Measurements from ENCODE around the gene COL16A1. TPM values are rescaled to one million over a fixed set of nuclear protein-coding genes. Genes with fewer than 3 reads are reported as not detected.

Gene COL16A1
- total RNA-seq, 1 donor from 2014 or later = 53.5 TPM

GRCh38 chr1:31657020-31657804 is 46.6 kb downstream of the COL16A1 start:
- H3K9me3 Mint-ChIP-seq = no peaks in the 10 kb centered on the region

DNA sequence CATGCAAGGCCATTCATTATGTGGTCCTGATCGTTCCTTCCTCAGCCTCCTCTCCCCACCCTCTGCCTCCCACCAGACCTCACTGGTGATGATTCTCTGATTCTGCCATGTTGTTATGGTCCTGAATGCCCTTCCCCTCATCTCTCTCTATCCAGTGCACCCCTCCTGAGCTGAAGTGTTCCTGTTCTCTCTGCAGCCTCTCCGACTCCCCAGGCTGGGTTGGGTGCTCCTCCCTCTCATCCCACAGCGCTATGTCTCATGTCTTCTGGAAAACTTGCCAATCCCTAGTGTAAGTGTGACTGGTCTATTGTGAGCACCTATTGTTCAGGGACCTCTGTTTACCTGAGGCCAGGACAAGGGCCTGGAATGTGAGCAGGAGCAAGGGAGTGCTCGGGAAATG is 48.1 kb downstream of the COL16A1 start:
- Mint-ChIP-seq H3K4me3 (no peak overlapping the region), H3K9me3 (no peaks in the 10 kb centered on the region), H3K27me3 (no peaks in the 10 kb centered on the region), H3K27ac (peak overlapping the region; percentile 27), H3K4me1 (ENCODE audit: unreplicated experiment) (peaks cover 4% of the 10 kb centered on the region), H3K36me3 (no peaks in the 10 kb centered on the region)
- no peak for TF ChIP-seq CTCF (conservative IDR thresholded peaks at IDR 0.05)
- no peak for DNase-seq (ENCODE audit: extremely low spot score, unreplicated experiment)

More at GRCh38 chr1:31657020-31657804, 46.6 kb downstream of the COL16A1 start:
- no peaks in the 10 kb centered on the region for H3K27me3 Mint-ChIP-seq
- no peaks in the 10 kb centered on the region for H3K36me3 Mint-ChIP-seq
- DNase-seq (ENCODE audit: extremely low spot score, unreplicated experiment) = no peak
- H3K4me1 Mint-ChIP-seq (ENCODE audit: unreplicated experiment) = no peaks in the 10 kb centered on the region
- TF ChIP-seq CTCF (conservative IDR thresholded peaks at IDR 0.05) = no peak
- no peak overlapping the region for H3K27ac Mint-ChIP-seq
- H3K4me3 Mint-ChIP-seq = no peak overlapping the region

DNA sequence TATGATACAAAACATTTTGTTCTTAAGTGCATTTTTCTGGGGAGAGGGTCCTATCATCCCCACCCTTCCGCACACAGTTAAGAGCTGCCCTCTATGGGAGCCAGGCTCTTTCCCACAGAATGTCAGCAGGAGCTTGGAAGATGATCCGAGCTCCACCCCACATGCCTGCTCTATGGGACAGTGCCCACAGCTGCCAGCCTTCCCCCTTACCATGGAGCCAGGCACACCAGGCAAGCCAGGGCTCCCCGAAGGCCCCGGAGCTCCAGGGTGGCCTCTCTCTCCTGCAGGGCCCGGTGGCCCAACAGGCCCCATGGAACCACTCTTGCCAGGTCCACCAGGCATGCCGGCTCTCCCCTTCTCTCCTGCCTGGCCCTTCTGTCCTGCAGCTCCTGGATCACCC is 48.7 kb downstream of the COL16A1 start:
- TF ChIP-seq CTCF (conservative IDR thresholded peaks at IDR 0.05) = no peak
- no peaks in the 10 kb centered on the region for H3K36me3 Mint-ChIP-seq
- no peak for DNase-seq (ENCODE audit: extremely low spot score, unreplicated experiment)
- peaks cover 4% of the 10 kb centered on the region for H3K4me1 Mint-ChIP-seq (ENCODE audit: unreplicated experiment)
- no peak overlapping the region for H3K4me3 Mint-ChIP-seq
- peak overlapping the region; percentile 27 for H3K27ac Mint-ChIP-seq
- no peaks in the 10 kb centered on the region for H3K27me3 Mint-ChIP-seq
- H3K9me3 Mint-ChIP-seq = no peaks in the 10 kb centered on the region

GRCh38 chr1:31654474-31654776 is 49.4 kb downstream of the COL16A1 start:
- TF ChIP-seq CTCF (conservative IDR thresholded peaks at IDR 0.05) = no peak
- H3K4me3 Mint-ChIP-seq = no peak overlapping the region
- H3K27ac Mint-ChIP-seq = peak overlapping the region; percentile 41
- no peaks in the 10 kb centered on the region for H3K27me3 Mint-ChIP-seq
- peaks cover 4% of the 10 kb centered on the region for H3K4me1 Mint-ChIP-seq (ENCODE audit: unreplicated experiment)
- DNase-seq (ENCODE audit: extremely low spot score, unreplicated experiment) = no peak
- H3K36me3 Mint-ChIP-seq = no peaks in the 10 kb centered on the region
- H3K9me3 Mint-ChIP-seq = no peaks in the 10 kb centered on the region

DNA sequence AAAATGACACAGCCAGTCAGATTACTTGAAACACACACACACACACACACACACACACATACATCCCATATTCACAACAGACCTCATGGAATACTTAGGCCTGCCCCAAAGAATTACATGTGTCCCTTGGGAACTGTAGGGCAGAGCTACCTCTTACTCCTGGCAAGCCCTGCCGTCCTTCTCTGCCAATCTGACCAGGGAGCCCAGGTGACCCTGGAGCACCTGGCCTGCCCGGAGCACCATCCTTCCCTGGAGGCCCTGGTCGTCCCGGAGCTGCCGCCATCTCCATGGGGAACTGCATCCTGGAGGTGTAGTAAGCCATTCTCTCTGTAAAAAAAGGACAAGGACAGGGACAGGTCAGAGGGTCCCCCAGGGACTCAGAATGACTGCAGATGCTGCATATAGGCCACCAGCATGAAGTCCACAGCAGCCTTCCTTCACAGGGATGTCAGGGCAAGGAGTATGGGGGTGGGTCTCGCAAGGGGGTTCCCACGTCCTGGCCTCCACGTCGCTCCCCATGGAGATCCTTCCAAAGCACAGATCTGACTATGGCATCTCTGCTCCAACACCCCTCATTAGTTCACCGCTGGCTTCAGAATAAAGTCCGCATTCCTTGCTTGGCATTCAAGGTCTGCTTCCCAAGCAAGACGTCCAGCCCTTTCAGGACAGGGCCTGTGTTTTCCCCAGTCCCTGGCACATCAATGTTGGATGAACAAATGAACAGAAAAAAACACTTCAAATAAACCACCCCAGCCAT is 49.9 kb downstream of the COL16A1 start:
- Mint-ChIP-seq H3K27ac (peak overlapping the region; percentile 41), H3K9me3 (no peaks in the 10 kb centered on the region), H3K36me3 (no peaks in the 10 kb centered on the region), H3K27me3 (no peaks in the 10 kb centered on the region), H3K4me1 (ENCODE audit: unreplicated experiment) (peaks cover 4% of the 10 kb centered on the region), H3K4me3 (no peak overlapping the region)
- TF ChIP-seq CTCF (conservative IDR thresholded peaks at IDR 0.05) = no peak
- DNase-seq (ENCODE audit: extremely low spot score, unreplicated experiment) = no peak
